SU-DHL-6 (cell line): ENCODE measurements around the gene UMAD1.

Source experiments
- H2AFZ ChIP-seq: fragments of 200-600 bp; sonication (generic); 2 replicates; pipeline ENCODE4 v1.6.1; 2014; ENCODE audit warnings: low read depth, mild to moderate bottlenecking, moderate library complexity, mixed read lengths, antibody characterized with exemption, low read length; ENCODE audit not compliant: severe bottlenecking
- H3F3A ChIP-seq: fragments of 200-600 bp; shearing (Covaris generic); 2 replicates; pipeline ENCODE4 v1.6.0; 2016; ENCODE audit warnings: antibody characterized with exemption, mild to moderate bottlenecking; ENCODE audit not compliant: insufficient read depth
- H3K27ac ChIP-seq: fragments of 200-600 bp; sonication (generic); 2 replicates; pipeline ENCODE4 v1.5.1; 2016; ENCODE audit warnings: low read depth, mild to moderate bottlenecking, low read length, moderate library complexity, mixed read lengths
- H3K27me3 ChIP-seq: fragments of 200-600 bp; sonication (generic), shearing (Covaris generic); 2 replicates; pipeline ENCODE4 v1.6.0; 2014; ENCODE audit warnings: mild to moderate bottlenecking, low read length
- H3K36me3 ChIP-seq: fragments of 200-600 bp; sonication (generic); 2 replicates; pipeline ENCODE4 v1.6.1; 2014; ENCODE audit warnings: mild to moderate bottlenecking, low read length, mixed read lengths
- H3K4me2 ChIP-seq: fragments of 300-600, 200-600 bp; shearing (Covaris generic), sonication (generic); 2 replicates; pipeline ENCODE4 v1.6.0; 2014; ENCODE audit warnings: low read length, low read depth, mild to moderate bottlenecking; ENCODE audit not compliant: poor library complexity, severe bottlenecking
- H3K4me3 ChIP-seq: fragments of 200-600 bp; sonication (generic); 2 replicates; pipeline ENCODE4 v1.5.1; 2014; ENCODE audit warnings: antibody characterized with exemption, low read length, mild to moderate bottlenecking, mixed read lengths; ENCODE audit not compliant: insufficient read depth, poor library complexity, severe bottlenecking
- H3K79me2 ChIP-seq: fragments of 200-600 bp; sonication (generic); 2 replicates; pipeline ENCODE4 v1.6.1; 2014; ENCODE audit warnings: mild to moderate bottlenecking, low read length, moderate library complexity; ENCODE audit not compliant: insufficient read depth
- H3K9ac ChIP-seq: fragments of 200-600 bp; sonication (generic); 2 replicates; pipeline ENCODE4 v1.7.0; 2014; ENCODE audit warnings: mild to moderate bottlenecking, low read length
- H3K9me2 ChIP-seq: fragments of 200-600 bp; sonication (generic); replicated peaks from 2 replicates; pipeline ENCODE4 v1.6.1; 2014; ENCODE audit warnings: low read length; ENCODE audit not compliant: insufficient read depth
- H3K9me3 ChIP-seq: fragments of 200-600 bp; sonication (generic); 2 replicates; pipeline ENCODE4 v1.6.1; 2014; ENCODE audit warnings: low read length, mixed read lengths; ENCODE audit not compliant: insufficient read depth
- H4K20me1 ChIP-seq: fragments of 200-600 bp; sonication (generic); 2 replicates; pipeline ENCODE4 v1.6.1; 2014; ENCODE audit warnings: low read depth, mild to moderate bottlenecking, antibody characterized with exemption, low read length, moderate library complexity, mixed read lengths
- CTCF ChIP-seq: fragments of 200-600 bp; sonication (generic); IDR thresholded peaks from one replicate; pipeline ENCODE4 v1.5.1; 2017; ENCODE audit warnings: antibody characterized with exemption, mild to moderate bottlenecking, low read length, moderate library complexity; ENCODE audit not compliant: insufficient read depth, poor library complexity, severe bottlenecking
- EZH2phosphoT487 ChIP-seq: fragments of 200-600 bp; sonication (generic), shearing (Covaris generic); conservative IDR thresholded peaks from 2 replicates; pipeline ENCODE4 v1.6.1; 2018; ENCODE audit warnings: mild to moderate bottlenecking, antibody characterized with exemption, low read length, moderate library complexity, mixed read lengths

The UMAD1 gene

DNA sequence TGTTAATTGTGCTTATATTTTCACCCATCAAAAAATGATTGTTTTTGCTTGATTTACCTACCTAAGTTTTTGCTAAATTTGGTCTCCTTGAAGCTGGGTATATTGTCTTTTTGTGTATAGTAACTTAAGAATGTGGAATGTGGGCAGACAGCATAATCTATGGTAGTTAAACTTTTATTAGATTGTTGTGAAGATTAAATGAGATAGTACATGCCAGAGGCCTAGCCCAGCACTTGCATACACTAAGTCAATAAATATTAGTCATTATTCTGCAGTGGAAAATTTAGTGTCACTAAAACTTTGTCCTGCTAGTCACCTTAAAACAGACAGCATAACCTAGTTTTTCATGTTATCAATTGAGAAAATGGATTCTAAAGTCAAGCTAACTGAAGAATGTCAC lies 97.1 kb downstream of the UMAD1 start:
- Histone ChIP-seq H3K27ac (no peak overlapping the region), H4K20me1 (0 out of 2 replicates have a peak, but pooled peaks cover 5% of the 10 kb centered on the region), H3K79me2 (no peaks in the 10 kb centered on the region), H3K4me2 (no peak overlapping the region), H3F3A (no peaks in the 10 kb centered on the region), H3K9me3 (no peaks in the 10 kb centered on the region), H3K9ac (no peak overlapping the region), H3K36me3 (no peaks in the 10 kb centered on the region), H3K27me3 (no peaks in the 10 kb centered on the region), H2AFZ (no peak overlapping the region), H3K4me3 (no peak overlapping the region), H3K9me2 (no peaks in the 10 kb centered on the region)
- TF ChIP-seq CTCF (no peak), EZH2phosphoT487 (no peak)

- H3K27me3 ChIP-seq: no peaks in the 10 kb centered on the region
- TF ChIP-seq CTCF (no peak), EZH2phosphoT487 (no peak)
- no peak overlapping the region for H3K27ac ChIP-seq
- no peak overlapping the region for H3K9ac ChIP-seq
- H3K36me3 ChIP-seq: no peaks in the 10 kb centered on the region
- H3K9me2 ChIP-seq: no peaks in the 10 kb centered on the region
- H3F3A ChIP-seq: no peaks in the 10 kb centered on the region
- H3K9me3 ChIP-seq: no peaks in the 10 kb centered on the region
- 0 out of 2 replicates have a peak, but pooled peaks cover 5% of the 10 kb centered on the region for H4K20me1 ChIP-seq
- no peak overlapping the region for H3K4me3 ChIP-seq
- H2AFZ ChIP-seq: no peak overlapping the region
- no peak overlapping the region for H3K4me2 ChIP-seq
- no peaks in the 10 kb centered on the region for H3K79me2 ChIP-seq
Observed at GRCh38 chr7:7738177-7738576, 97.6 kb downstream of the UMAD1 start.

GRCh38 chr7:7738622-7739021 lies 98.1 kb downstream of the UMAD1 start:
- no peaks in the 10 kb centered on the region for H3K9me3 ChIP-seq
- H3K4me3 ChIP-seq: no peak overlapping the region
- no peaks in the 10 kb centered on the region for H3K36me3 ChIP-seq
- no peak overlapping the region for H3K27ac ChIP-seq
- TF ChIP-seq EZH2phosphoT487 (no peak), CTCF (no peak)
- 0 out of 2 replicates have a peak, but pooled peaks cover 5% of the 10 kb centered on the region for H4K20me1 ChIP-seq
- H3K79me2 ChIP-seq: no peaks in the 10 kb centered on the region
- H3K27me3 ChIP-seq: no peaks in the 10 kb centered on the region
- no peaks in the 10 kb centered on the region for H3K9me2 ChIP-seq
- H3F3A ChIP-seq: no peaks in the 10 kb centered on the region
- no peak overlapping the region for H3K9ac ChIP-seq
- H2AFZ ChIP-seq: no peak overlapping the region
- no peak overlapping the region for H3K4me2 ChIP-seq
